Retinal pigment epithelial cell (primary cell): Measurements from ENCODE around the gene BLVRB.
"Not testable (repeated sequence)": the region's sequence is repeated elsewhere in the genome, so short reads cannot be mapped to it uniquely, and the experiment has no call there.

Experiments used
- DNase-seq: peaks from one replicate; pipeline ENCODE4 v3.0.0-alpha.2; 2010; ENCODE audit warnings: low read depth
- H3K4me3 ChIP-seq: 2 replicates; pipeline ENCODE4 v1.5.1; 2011; ENCODE audit warnings: mild to moderate bottlenecking, low read length, control low read depth, moderate library complexity
- CTCF ChIP-seq: conservative IDR thresholded peaks from 2 replicates; pipeline ENCODE4 v1.5.1; 2011; ENCODE audit warnings: low read depth, low read length, control low read depth, inconsistent platforms

Gene BLVRB

GRCh38 chr19:40489882-40490230, 24.3 kb upstream of the BLVRB start:
- H3K4me3 ChIP-seq: no peak overlapping the region
- TF ChIP-seq CTCF: no peak
- no peak for DNase-seq

GRCh38 chr19:40486017-40486416, 20.5 kb upstream of the BLVRB start:
- no peak for DNase-seq
- H3K4me3 ChIP-seq: no peak overlapping the region
- no peak for TF ChIP-seq CTCF

- DNase-seq, H3K4me3 ChIP-seq: not testable (repeated sequence)
These were observed 10.5 kb upstream of the BLVRB start for GRCh38 chr19:40475878-40476644.

- DNase-seq: no peak
- no peak for TF ChIP-seq CTCF
- no peak overlapping the region for H3K4me3 ChIP-seq
These were observed 9.2 kb upstream of the BLVRB start for GRCh38 chr19:40474737-40475136.

- no peak overlapping the region for H3K4me3 ChIP-seq
- TF ChIP-seq CTCF: no peak
- no peak for DNase-seq
These were observed 7.0 kb upstream of the BLVRB start for GRCh38 chr19:40472516-40472915.

GRCh38 chr19:40471111-40471510, 5.6 kb upstream of the BLVRB start:
- TF ChIP-seq CTCF: no peak
- DNase-seq: no peak
- no peak overlapping the region for H3K4me3 ChIP-seq

GRCh38 chr19:40469011-40469410, 3.5 kb upstream of the BLVRB start:
- TF ChIP-seq CTCF: no peak
- DNase-seq: no peak
- no peak overlapping the region for H3K4me3 ChIP-seq
